Measurements from ENCODE around the gene ALDH1L1. TPM values are rescaled to one million over a fixed set of nuclear protein-coding genes. Genes with fewer than 3 reads are reported as not detected.

The ALDH1L1 gene
- total RNA-seq, 1 experiment from 2014 or later, result 0.36 TPM

DNA sequence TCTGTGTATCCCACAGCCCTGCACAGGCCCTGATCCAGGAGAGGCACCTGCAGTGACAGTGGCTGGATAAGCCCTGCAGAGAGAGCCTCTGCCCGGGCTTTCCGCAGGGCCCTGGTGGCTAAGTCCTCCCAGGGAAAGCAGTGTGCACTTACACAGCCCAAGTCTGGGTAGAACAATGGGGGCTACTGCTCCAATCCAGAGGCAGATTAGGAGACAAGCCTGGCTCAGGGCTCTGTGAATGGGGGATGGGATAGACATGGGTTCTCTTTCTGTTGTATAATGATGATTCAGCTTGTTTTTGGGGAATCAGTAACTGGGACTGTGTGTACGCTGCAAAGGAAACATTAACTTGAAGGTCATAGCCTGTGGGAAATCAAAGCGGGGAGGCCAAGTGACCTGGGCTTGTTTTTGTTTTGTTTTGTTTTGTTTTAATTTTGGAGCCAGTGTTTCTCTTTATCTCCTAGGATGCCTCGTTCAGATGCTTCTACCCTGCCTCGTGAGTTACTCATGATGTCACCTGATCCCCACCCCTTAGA, 4.1 kb upstream of the ALDH1L1 start:
- no peak overlapping the region for H3K4me3 ChIP-seq (ENCODE audit: low read depth in 2 of 2, low read length in 2 of 2)
- no peaks in the 10 kb centered on the region for H3K9me3 ChIP-seq (ENCODE audit: control insufficient read depth, insufficient read depth, low read depth, low read length)
- TF ChIP-seq POLR2AphosphoS5 (IDR thresholded peaks at IDR 0.05; ENCODE audit: low read depth, low read length), result no peak
- no peak for TF ChIP-seq REST (IDR thresholded peaks at IDR 0.05; ENCODE audit: insufficient read depth in 1 of 2, low read depth in 2 of 2, low read length in 1 of 2)
- no peak for TF ChIP-seq CTCF (IDR thresholded peaks at IDR 0.05)
- TF ChIP-seq SIN3A (IDR thresholded peaks at IDR 0.05; ENCODE audit: borderline replicate concordance, insufficient read depth, low read depth, low read length), result no peak
- TF ChIP-seq TCF7L2 (IDR thresholded peaks at IDR 0.05; ENCODE audit: low read depth, low read length), result no peak
- peaks cover 14% of the 10 kb centered on the region for H3K27me3 ChIP-seq (ENCODE audit: control insufficient read depth, insufficient read depth, low read length)
- intact Hi-C loops (cut with micrococcal nuclease; ENCODE audit: unreplicated experiment), result no loop called here
- no peaks in the 10 kb centered on the region for H3K4me1 ChIP-seq (ENCODE audit: control insufficient read depth, insufficient read depth, low read length)
- BruUV-seq (replicated peaks), result no TSS peak
- no peak overlapping the region for H3K27ac ChIP-seq (ENCODE audit: low read length)
- POLR2A ChIA-PET, result no interaction called here
- CTCF ChIA-PET, result no interaction called here
- in situ Hi-C loops (cut with HindIII; ENCODE audit: low pct_unique_long_range_greater_than_20kb, low sequenced_read_pairs), result no loop called here
- DNase-seq (ENCODE audit: low read depth, low spot score), result no peak
- H3K36me3 ChIP-seq (ENCODE audit: control insufficient read depth, insufficient read depth, low read length), result no peaks in the 10 kb centered on the region
- no peak for ATAC-seq

- ChIA-PET CTCF (no interaction called here), POLR2A (interaction anchor here (0.7 kb wide), 1 partner anchor 14 kb away, joined by 3 read pairs; no protein-coding TSS in a partner anchor)
- Histone ChIP-seq H3K27ac (ENCODE audit: low read length) (no peak overlapping the region), H3K4me1 (ENCODE audit: control insufficient read depth, insufficient read depth, low read length) (no peaks in the 10 kb centered on the region), H3K36me3 (ENCODE audit: control insufficient read depth, insufficient read depth, low read length) (no peaks in the 10 kb centered on the region), H3K27me3 (ENCODE audit: control insufficient read depth, insufficient read depth, low read length) (peaks cover 8% of the 10 kb centered on the region), H3K4me3 (ENCODE audit: low read depth in 2 of 2, low read length in 2 of 2) (no peak overlapping the region), H3K9me3 (ENCODE audit: control insufficient read depth, insufficient read depth, low read depth, low read length) (no peaks in the 10 kb centered on the region)
- in situ Hi-C loops (cut with HindIII; ENCODE audit: low pct_unique_long_range_greater_than_20kb, low sequenced_read_pairs), result no loop called here
- intact Hi-C loops (cut with micrococcal nuclease; ENCODE audit: unreplicated experiment), result no loop called here
- no peak for TF ChIP-seq REST (IDR thresholded peaks at IDR 0.05; ENCODE audit: insufficient read depth in 1 of 2, low read depth in 2 of 2, low read length in 1 of 2)
- ATAC-seq (no peak), DNase-seq (ENCODE audit: low read depth, low spot score) (no peak)
- BruUV-seq (replicated peaks), result no TSS peak
These were observed 976 bp upstream of the ALDH1L1 start for GRCh38 chr3:126181398-126181725.
